GM18861 (cell line): ENCODE data around the gene COTL1.
A peak's percentile ranks its signal among the peaks of the same experiment; 100 is the strongest.

ENCODE experiments used
- ATAC-seq: cut with Tn5 transposase; IDR thresholded peaks from one replicate; pipeline ENCODE4 v1.9.1; 2021; ENCODE audit not compliant: unreplicated experiment

Gene COTL1

DNA sequence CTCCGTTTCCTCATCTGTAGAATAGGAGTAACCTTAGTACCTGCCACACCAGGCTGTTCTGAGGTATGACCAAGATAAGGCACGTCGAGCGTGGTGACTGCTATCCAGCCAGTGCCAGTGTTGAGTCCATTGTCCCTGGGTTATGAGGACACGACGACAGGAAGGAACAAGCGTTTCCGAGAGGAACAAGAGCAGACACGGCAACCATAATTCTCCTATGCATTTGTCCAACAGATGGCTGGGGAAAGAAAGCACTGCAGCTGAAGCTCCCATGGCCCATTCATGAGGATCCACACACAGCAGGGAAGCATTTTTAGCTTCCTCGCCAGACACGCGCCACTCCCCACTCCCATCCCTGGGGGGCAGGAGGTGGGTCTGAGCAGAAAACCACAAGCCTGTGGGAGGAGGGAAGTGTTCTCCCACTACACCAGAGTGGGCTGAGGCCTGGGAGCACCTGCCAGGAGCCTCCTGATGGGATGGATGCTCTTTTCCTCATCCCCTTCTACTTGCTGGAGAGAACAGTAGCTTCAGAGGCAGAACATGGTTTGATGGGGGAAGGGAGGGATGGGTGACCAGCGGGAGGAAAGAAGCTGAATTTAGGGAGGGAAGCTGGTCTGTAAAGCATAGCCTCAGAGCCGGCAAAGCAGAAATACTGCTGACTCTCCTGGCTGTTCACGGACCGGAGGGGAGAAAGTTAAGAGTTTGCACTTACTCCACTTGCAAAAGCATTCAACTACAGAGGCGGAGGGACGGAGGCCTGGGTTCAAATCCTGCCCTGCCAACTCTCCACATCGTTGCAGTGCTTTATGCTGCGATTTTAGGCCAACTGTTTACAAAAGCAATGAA, 2.7 kb downstream of the COTL1 start:
- ATAC-seq = no peak

DNA sequence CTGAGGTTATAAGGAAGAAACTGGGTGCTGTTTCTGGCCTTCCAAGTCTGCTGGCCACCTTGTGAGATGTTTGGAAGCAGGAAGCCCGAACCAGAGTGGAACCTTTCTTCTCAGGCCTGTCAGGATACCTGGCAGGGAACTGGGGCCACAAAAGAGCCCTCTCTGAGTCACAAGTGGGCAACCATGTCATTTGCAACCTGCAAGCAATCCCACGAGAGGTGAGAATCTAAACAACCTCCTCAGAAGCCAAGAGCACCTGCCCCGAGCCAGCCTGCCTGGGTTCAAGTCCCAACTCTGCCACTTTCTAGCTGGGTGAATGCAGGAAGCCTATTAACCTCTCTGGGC, 3.3 kb downstream of the COTL1 start:
- no peak for ATAC-seq

DNA sequence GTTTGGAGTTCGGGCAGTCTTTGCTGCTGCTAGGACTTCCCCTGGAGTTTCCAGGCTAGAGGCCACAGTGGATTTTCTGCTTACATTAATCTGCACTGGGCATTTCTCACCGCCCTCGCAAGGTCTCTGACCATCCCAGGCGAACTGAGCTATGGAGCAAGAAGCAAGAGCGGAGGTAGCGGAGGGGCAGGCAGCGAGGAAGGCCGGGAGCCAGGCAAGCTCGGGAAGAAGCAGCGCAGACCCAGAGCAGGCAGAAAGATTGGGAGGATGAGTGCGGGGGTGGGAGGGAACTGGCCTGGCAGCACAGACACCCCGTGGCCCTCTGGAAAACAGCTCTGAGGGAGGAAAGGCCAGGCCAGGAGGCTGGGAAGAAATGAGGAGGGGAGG, 3.8 kb downstream of the COTL1 start:
- ATAC-seq = no peak

DNA sequence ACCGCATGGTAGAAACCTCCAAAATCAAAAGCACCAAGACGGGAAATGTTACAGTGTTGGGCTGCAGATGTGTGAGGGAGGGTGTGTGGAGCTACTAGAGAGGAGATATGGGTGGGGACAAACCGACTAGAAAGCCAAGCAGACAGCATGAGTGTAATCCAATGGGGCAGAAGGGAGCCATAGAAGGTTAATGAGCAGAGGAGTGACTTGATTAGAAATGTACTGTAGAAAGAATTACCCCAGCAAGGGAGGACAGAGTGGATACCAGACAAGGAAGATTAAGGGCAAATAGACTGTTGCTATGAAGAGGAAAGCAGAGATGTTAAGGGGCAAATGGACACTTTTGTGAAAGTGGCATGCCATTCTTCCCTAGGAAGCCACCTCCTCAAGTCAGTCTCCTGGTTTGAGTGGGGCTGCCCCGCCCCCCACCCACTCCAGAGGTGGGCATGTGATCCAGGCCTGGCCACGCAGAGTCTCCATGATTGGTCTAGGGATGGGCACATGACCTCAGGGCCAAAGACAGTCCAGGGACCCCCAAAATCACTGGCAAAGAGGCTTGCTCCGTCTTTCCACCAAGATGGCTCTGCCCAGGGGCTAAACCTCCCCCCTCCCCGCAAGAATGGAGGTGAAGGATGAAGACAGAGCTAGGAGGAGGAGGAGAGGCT, 4.3 kb downstream of the COTL1 start:
- no peak for ATAC-seq

DNA sequence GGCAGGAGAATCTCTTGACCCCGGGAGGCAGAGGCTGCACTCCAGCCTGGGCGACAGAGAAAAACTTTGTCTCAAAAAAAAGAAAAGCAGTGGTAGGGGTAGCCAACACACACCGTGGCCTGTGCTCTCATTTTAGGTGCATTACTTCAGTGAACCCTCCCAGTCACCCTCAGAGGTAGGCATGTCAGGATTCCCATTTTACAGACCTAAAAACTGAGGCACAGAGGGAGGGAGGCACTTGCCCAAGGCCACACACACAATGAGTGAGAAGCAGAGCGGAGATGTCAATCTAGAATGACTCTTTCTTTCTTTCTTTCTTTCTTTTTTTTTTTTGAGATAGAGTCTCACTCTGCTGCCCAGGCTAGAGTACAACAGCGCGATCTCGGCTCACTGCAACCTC, 5.2 kb downstream of the COTL1 start:
- ATAC-seq = no peak

DNA sequence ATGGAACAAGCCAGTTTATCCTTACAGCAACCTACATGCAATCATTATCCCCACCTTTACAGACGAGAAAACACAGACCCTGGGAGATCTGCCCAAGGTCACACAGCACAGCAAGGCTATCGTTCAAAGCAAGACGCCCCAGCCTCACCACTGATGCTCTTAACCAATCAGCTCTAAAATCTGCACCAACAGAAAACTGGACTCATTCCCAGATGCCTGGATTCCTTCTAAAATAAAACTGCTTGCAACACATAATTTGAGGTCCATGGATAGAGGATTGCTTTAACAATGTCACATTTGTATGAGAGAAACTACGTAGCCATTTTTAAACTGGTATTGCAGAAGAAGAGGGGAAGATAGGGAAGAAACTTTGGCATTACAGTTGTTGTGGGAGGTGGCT, 6.8 kb downstream of the COTL1 start:
- no peak for ATAC-seq

DNA sequence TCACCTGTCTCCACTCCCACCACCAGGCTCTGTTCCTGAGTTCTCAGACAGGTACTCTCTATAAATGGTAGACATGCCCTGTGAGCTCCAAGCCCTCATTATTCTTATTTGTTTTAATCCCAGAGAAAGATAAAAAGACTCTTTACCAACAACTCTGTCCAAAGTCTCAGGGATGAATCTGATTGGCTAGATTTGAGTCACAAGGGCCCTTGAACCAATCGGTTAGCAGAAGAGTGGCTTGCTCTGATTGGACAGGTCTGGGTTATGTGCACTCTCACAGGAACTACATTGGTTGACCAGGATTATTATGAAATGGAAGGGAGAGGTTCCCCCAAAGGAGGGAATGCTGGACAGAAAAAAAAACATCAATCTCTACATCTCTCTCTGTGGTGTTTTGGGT, 7.5 kb downstream of the COTL1 start:
- no peak for ATAC-seq

DNA sequence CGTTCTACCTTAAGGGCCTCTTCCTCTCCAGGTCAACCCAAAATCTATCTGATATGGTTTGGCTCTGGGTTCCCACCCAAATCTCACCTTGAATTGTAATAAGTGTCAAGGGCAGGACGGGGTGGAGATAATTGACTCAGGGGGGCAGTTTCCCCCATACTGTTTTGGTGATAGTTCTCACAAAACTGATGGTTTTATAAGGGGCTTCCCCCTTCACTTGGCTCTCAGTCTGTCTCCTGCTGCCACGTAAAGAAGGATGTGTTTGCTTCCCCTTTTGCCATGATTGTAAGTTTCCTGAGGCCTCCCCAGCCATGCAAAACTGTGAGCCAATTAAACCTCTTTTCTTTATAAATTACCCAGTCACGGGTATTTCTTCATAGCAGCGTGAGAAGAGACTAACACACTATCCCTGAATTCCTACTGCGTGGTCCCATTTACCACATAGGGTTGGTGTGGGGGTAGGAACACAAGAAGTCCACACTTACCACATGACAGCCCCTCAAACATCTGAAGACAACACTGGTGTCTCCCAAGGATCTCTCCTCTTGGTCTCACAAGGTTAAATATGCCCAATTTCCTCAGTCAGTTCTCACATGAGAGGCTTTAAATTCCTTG, 8.2 kb downstream of the COTL1 start:
- ATAC-seq = no peak

DNA sequence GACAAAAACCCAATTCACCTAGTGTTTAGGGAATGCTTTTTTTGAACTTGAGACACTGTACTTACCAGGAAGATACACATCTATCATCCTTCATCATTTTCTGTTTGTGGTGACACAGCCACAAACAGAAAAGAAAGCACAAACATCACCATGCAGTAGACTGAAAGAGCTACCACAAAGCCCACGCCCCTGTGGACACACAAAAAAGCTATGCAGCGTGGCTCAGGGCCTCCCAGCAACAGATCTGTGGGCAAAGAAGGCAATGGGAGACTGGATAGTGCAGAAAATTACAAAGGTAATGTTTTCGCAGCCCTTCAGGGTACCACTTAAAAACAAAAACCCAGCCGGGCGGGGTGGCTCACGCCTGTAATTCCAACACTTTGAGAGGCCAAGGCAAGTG, 9.6 kb downstream of the COTL1 start:
- no peak for ATAC-seq

DNA sequence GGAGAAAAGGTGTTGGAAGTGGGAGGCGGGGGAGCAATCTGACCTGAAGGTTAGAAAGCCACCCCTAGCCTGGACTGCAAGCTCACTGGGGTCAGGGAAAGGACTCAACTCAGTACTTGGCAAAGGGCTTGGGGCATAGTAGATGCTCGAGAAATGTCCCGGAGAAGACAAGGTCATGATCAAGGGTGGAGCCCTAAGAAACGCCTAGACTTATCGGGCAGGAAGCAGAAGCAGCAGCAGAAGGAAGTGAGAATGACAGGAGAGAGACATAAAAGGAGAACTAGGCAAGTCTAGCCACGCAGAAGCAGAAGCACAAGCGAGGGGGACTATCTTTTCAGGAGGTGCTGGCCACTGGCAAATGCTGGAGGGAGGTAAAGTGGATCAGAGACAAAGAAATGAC, 10.2 kb downstream of the COTL1 start:
- peak; percentile 35 for ATAC-seq

DNA sequence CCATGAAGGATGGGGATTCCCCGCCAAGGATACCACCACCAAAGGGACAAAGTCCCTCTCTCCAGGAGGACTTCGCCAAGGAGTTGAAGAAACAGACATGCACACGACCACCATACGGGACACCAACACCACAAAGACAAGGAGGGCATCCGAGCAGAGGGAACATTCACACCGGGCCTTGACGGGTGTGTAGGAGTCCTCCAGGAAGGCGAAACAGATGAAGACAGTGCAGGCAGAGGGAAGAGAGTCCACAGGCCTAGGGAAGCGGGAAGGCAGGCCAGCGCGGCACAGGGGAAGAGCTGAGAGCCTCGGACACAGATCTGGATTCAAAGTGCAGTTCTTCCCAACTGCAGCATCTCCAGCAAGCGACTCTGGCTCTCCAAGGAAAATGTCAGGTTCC, 10.8 kb downstream of the COTL1 start:
- no peak for ATAC-seq

DNA sequence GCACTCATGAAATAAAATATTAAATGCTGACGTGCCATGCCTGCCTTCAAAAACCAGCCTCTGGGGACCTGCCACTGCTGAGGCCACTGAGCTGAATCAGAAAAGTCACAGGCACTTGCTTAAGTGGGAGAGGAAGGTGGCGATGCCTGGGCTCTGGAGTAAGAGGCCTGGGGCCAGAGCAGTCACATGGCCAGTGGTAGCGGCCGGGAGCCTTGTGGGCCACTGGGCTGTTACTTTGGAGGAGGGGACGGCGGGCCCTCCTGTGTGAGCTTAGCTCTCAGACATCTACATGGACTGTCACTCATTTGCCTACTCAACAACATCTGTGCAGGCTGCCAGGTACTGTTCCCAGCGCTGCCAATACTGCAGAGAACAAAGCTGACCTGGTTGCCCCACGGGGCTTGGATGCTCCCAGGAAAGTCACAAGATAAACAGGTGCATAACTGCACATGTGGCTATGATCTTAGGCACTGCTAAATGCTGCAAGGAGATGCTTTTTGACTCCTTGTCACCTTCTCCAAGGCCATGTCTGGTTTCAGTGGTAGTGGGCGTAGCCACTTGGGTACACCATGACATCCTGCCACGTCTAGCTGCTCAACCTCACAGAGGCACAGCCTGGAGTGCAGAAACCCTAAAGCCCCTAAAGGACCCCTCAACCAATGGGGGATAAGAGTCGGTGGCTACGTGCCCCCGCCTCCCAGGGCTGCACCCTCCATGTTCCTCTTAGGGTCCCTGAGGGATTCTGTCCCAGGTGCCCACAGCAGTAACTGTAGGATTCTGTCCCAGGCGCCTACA, 11.6 kb downstream of the COTL1 start:
- peak; percentile 31 for ATAC-seq

DNA sequence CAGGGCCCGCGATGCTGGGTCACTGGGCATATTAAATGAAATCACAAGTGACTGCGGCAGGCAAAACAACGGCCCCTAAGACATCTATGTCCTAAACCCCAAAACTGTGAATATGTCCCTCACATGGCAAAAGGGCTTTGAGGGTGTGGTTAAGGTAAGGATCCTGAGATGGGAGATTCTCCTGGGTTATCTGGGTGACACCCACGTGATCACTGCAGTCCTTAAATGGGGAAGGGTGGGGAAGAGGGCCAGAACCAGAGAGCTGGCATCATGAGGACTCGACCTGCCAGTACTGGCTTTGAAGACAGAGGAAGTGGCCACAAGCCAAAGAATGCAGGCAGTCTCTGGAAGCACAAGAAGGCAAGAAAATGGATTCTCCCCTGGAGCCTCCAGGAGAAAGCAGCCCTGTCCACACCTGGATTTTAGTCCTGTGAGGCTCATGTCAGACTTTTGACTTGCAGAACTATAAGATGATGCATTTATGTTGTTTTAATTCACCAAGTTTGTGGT, 12.5 kb downstream of the COTL1 start:
- no peak for ATAC-seq

DNA sequence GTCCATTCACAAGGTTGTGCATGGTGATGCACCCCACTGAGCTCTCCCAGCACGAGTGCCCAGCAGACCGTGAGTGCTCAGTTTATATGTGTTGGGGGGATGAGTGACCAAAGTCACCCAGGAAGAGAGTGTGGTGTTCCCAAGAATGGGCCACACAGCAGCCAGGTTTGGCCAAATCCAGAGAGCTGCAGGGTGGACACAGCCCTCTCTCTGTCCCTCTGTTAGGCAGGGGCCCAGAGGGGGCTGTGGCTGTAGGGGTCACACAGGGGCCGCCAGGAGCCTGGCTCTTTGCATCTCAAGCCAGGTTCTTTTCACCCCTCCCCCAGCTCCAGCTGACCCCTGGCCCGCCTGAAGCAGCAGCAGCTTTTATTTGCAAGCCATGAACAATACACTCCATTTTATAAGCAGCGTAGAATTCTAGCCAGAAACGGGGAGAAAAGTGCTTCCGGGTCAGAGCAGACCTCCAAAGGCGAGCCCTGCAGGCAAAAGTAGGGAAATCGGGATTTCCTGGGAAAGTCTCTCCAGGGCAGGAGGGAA, 13.3 kb downstream of the COTL1 start:
- ATAC-seq = no peak

DNA sequence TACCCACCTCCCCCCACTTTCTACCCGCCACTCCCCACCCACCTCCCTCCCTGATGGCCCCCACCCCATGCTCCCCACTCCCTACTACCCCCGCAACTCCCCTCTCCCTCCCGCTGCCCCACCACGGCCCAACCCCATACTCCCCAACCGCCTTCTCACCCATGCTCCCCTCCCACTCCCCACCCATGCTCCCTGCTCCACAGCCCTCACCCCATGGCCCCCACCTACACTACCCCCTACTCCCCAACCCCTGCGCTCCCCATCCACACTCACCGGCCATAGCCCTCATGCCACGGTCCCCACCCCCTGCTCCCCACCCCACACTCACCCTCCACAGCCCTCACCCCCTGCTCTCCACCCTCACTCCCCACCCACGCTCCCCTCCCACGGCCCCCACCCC, 13.9 kb downstream of the COTL1 start:
- ATAC-seq = no peak

DNA sequence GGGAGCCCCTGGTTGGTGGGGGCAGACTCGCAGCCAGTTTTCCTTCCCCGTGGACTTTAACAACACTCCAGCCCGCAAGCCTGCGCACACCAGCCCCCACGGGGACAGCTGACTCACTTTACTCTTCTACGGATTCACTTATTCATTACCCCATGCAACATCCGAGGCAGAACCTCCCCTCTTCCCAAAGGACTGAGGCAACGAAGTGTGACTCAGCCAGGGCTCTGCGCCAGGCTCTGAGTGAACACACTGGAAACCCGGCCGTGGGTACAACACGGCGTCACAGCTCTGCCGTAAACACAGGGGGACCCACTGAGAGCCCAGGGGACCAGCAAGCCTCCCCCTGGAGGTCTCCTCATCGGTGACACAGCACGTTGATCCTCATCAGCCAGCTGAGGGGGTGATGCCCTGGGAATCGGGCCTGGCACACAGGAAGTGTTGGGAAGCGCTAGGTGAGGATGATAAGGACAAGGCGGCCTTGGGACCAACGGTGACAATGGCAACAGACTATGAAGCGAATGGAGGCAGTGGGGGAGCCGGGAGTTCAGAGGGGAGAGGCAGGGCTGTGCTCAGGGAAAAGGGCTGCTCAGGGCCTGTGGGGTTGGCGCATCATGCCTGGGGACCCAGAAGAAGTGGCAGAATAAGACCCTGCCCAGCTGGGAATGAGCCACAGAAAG, 14.6 kb downstream of the COTL1 start:
- ATAC-seq = no peak

DNA sequence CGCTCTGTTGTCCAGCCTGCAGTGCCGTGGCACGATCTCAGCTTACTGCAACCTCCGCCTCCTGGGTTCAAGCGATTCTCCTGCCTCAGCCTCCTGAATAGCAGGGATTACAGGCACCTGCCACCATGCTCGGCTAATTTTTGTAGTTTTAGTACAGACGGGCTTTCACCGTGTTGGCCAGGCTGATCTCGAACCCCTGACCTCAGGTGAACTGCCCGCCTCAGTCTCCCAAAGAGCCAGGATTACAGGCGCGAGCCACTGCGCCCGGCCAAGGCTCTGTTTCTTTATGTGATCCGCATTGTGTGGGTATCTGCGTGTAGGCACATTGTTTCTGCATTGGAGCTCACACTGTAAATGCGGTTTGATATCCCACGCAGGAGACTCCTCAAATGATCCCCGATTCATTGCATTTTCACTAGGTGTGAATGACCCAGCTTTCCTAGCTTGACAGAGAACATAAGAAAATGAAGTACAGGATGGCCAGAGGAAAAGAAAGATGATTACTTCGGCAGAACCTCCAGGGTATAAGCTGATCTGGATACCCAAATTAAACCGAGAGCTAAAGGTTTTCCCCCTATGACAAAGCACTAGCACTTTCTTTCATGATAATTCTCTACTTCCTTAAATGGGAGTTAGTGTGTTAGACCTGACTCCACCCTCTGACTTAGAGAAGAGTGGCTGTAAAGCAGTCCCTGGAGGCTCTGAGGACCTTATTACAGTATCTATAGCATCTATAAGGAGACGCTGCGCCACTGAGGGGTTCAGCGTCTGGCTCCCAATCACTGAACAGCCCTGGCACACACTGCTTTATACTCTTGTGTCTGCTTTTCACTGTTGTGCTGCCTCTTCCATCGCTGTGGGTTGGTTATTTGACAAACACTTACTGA, 17.3 kb downstream of the COTL1 start:
- peak; percentile 73 for ATAC-seq

DNA sequence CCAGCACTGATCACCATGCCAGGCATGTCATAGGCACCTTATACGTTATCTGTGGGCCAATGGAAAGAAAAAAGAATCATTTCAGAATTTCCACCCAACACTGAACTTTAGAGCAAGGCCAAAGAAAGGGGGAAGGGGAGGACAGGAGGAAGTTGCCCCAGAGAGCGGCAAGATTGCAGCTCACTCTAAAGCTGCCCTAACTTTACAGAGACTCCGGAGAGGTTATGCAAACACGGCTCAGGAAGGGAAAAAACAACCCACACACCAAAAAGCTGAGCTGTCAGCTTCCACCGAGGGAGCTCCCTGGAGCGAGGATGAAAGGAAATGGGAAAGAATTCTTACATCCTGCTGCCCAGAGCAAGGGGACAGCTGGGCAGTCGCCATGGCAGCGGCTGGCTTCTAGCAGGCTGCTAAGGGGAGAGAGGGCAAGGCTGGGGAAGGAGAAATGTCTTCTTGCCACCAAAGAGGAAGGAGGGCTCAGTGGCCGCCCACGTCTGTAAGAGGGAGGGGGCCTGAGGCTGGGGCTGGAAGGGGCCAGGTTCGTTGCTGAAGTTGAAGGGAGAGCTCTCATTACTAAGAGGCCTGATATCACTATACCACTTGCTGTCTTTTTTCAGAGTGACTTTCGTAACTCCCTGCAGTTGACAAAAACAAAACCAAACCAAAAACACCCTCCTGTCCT, 18.2 kb downstream of the COTL1 start:
- ATAC-seq = no peak

DNA sequence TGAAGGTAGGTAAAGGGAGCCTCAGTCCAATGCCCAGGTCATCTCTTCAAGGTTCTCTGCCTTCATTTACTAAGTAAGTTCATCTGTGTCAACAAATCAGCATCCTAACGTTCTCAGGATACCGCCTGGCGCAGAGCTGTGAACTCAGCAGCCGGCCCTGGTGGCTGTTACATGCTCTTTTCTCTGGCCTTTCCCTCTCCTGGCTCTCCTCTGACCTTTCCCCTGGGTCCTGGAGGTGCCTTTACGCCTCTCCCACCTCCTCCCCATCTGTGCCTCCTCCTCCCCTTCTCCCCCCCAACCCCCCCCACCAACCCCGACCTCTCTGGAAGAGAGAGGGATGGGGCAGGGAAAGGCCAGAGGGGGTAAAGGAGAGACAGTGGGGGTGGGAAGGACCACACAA, 19.5 kb downstream of the COTL1 start:
- no peak for ATAC-seq
